ENCODE measurements around the gene SLAMF1. TPM values are rescaled to one million over a fixed set of nuclear protein-coding genes. Genes with fewer than 3 reads are reported as not detected.

SLAMF1 gene
- total and polyA plus RNA-seq, 11 donors, result 0.14 to 4.3 (median 0.60) TPM; not detected in 5

GRCh38 chr1:160607011-160607671 lies 39.7 kb downstream of the SLAMF1 start:
- WGBS, 4 donors, result 32 to 35% (median 34%) methylated on average over 3 of the region's 3 CpGs
- no peak for TF ChIP-seq POLR2A (IDR thresholded peaks at IDR 0.05)
- peak; percentile 50 to 72 (median 62) for TF ChIP-seq CTCF (IDR thresholded peaks at IDR 0.05)
- no peak overlapping the region for H3K4me3 ChIP-seq
- DNase-seq (peak in 1 of 5 donors; percentile 38), ATAC-seq (peak; percentile 58 to 87 (median 78))
- peaks cover 0 to 4% (median 0%) of the 10 kb centered on the region in 9 donors for H3K36me3 ChIP-seq
- H3K9me3 ChIP-seq, result peaks cover 0 to 23% (median 2%) of the 10 kb centered on the region in 12 donors
- peaks cover 0 to 20% (median 0%) of the 10 kb centered on the region in 12 donors for H3K4me1 ChIP-seq
- peaks cover 0 to 3% (median 0%) of the 10 kb centered on the region in 9 donors for H3K27me3 ChIP-seq
- intact Hi-C loops (cut with DNase I), result loop anchor here (1.0 to 5.0 kb wide), 5 partner anchors 175 to 230 kb away; no protein-coding TSS in a partner anchor
- H3K27ac ChIP-seq, result no peak overlapping the region

GRCh38 chr1:160606611-160607010 lies 40.2 kb downstream of the SLAMF1 start:
- peaks cover 0 to 26% (median 4%) of the 10 kb centered on the region in 12 donors for H3K9me3 ChIP-seq
- peak overlapping the region in 1 of 12 donors; percentile 2 for H3K27ac ChIP-seq
- H3K36me3 ChIP-seq, result peaks cover 0 to under 1% (median 0%) of the 10 kb centered on the region in 9 donors
- no peak for ATAC-seq
- TF ChIP-seq POLR2A (IDR thresholded peaks at IDR 0.05) (no peak), CTCF (IDR thresholded peaks at IDR 0.05) (no peak)
- WGBS, 4 donors, result 67 to 76% (median 71%) methylated on average over 1 of the region's 1 CpG
- no peak overlapping the region for H3K4me3 ChIP-seq
- intact Hi-C loops (cut with DNase I), result loop anchor here (1.0 to 5.0 kb wide), 5 partner anchors 174 to 230 kb away; no protein-coding TSS in a partner anchor
- peaks cover 0 to 3% (median 0%) of the 10 kb centered on the region in 9 donors for H3K27me3 ChIP-seq
- DNase-seq, result no peak
- H3K4me1 ChIP-seq, result peaks cover 0 to 20% (median 0%) of the 10 kb centered on the region in 12 donors

- TF ChIP-seq POLR2A (IDR thresholded peaks at IDR 0.05) (no peak), CTCF (IDR thresholded peaks at IDR 0.05) (no peak)
- intact Hi-C loops (cut with DNase I), result loop anchor here in 6 of 10 donors (2.0 to 5.0 kb wide), 4 partner anchors 174 to 229 kb away; no protein-coding TSS in a partner anchor
- H3K4me1 ChIP-seq, result peaks cover 0 to 20% (median 0%) of the 10 kb centered on the region in 12 donors
- H3K36me3 ChIP-seq, result no peaks in the 10 kb centered on the region
- H3K9me3 ChIP-seq, result peaks cover 0 to 33% (median 9%) of the 10 kb centered on the region in 12 donors
- ATAC-seq, result no peak
- no peak for DNase-seq
- H3K4me3 ChIP-seq, result no peak overlapping the region
- peak overlapping the region in 1 of 12 donors; percentile 2 for H3K27ac ChIP-seq
- 80 to 82% (median 81%) methylated on average over 4 of the region's 4 CpGs for WGBS, 4 donors
- peaks cover 0 to 3% (median 0%) of the 10 kb centered on the region in 9 donors for H3K27me3 ChIP-seq
These were observed 40.9 kb downstream of the SLAMF1 start for GRCh38 chr1:160605792-160606479.

- H3K9me3 ChIP-seq, result peaks cover 0 to 39% (median 15%) of the 10 kb centered on the region in 12 donors
- no peak overlapping the region for H3K4me3 ChIP-seq
- WGBS, 4 donors, result 70 to 85% (median 74%) methylated on average over 2 of the region's 2 CpGs
- peaks cover 0 to 3% (median 0%) of the 10 kb centered on the region in 9 donors for H3K27me3 ChIP-seq
- H3K4me1 ChIP-seq, result peaks cover 0 to 13% (median 0%) of the 10 kb centered on the region in 12 donors
- H3K27ac ChIP-seq, result no peak overlapping the region
- no peak for DNase-seq
- TF ChIP-seq POLR2A (IDR thresholded peaks at IDR 0.05), result no peak
- TF ChIP-seq CTCF (IDR thresholded peaks at IDR 0.05), result no peak
- no peak for ATAC-seq
- H3K36me3 ChIP-seq, result no peaks in the 10 kb centered on the region
- intact Hi-C loops (cut with DNase I), result loop anchor here in 3 of 10 donors (5.0 kb wide), 2 partner anchors 173 to 178 kb away; no protein-coding TSS in a partner anchor
These were observed 41.6 kb downstream of the SLAMF1 start for GRCh38 chr1:160605205-160605604.
